Endothelial cell of coronary artery (primary cell): ENCODE results near the gene FPR3. TPM values are rescaled to one million over a fixed set of nuclear protein-coding genes. Genes with fewer than 3 reads are reported as not detected.

Experiments
- total RNA-seq: library from RNA; depleted of rRNA; stranded (reverse); fragments of >200 nt; gene quantifications from 2 replicates; pipeline ENCODE4 v1.2.3, GENCODE V29; 2014

The FPR3 gene
- under 0.01 and 2.4 TPM in 2 replicates for total RNA-seq

DNA sequence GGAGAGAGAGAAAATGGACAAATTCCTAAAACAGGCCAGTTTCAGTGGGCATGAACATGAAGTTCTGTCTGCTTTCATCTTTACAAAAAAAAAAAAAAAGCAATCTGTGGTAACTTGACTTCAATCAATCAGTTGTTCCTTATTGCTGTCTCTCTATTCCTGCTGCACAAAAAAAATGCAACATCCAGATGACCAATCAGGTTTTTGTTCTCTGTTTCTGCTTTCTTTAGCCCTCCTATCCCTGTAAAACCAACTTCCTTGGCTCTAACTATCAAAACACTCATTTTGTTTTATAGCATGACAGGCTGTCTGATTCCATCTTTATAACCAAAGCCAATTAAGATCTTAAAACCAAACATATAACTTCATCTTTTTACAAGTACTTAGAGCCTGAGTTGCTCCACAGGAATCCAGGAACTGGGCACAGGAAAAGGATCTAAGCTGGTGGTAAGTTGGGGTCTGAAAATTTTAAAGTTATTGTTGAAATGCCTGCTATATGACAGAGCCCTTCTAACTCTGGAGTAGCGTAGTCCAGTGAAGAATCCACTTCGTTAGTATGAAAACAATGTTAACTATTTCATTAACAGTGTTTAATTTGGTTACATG is at the start of gene FPR3:
TSS of gene FPR3 (plus strand) at position 273 of the 606 bp plus-strand sequence. CDS start 28,592 bp downstream, outside the sequence.

GRCh38 chr19:51751655-51752054 is 43.3 kb upstream of the FPR3 start, which contains the start of gene FPR1:
FPR1 (minus strand) TSS chr19:51751878; CDS start chr19:51746994, 4,884 bp downstream.

DNA sequence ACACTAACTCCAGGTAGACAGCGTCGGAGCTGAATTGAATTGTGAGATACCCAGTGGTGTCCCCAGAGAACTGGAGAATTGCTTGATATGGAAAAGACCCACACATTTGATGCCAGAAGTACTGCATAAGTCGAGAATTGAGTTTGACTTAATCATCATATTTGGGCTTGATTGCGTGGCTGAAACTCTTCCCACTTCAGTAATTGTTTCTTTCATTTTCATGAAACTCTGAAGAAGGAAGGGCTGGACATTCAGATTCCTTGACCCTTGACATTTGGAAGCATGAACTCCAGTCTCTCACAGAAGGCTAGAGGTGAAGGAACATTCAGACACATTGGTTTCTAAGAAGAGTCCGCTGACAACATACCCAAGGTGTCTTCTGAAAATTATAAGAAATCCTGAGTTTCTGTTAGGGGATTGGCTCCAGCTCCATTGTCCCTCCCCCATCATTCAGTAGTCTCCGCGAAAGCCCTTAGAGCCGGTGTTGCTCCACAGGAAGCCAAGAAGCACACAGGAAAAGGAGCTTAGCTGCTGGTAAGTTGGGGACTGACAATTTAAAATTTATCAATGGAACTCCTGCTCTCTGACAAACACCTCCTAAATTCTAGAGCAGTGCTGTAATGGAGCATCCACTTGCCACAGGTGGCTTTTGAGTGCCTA is 34.1 kb upstream of the FPR3 start, which contains the start of gene FPR2:
TSS of gene FPR2 (plus strand) at position 484 of the 660 bp plus-strand sequence. CDS start 7,479 bp downstream, outside the sequence.

Other genes starting within 250 kb of the FPR3 start
- 4.2 and 8.6 TPM in 2 replicates for gene ZNF175, start 223.9 kb upstream of the FPR3 start, total RNA-seq
- gene SIGLEC5, start 164.8 kb upstream of the FPR3 start, total RNA-seq = not detected in 2 replicates
- gene SIGLEC14, start 148.3 kb upstream of the FPR3 start, total RNA-seq = under 0.01 TPM in 1 of 2 replicates, not detected in the other
- gene SPACA6, start 101.8 kb upstream of the FPR3 start, total RNA-seq = 4.0 and 11.6 TPM in 2 replicates
- 5.1 TPM in 1 of 2 replicates, not detected in the other for gene HAS1, start 71.2 kb upstream of the FPR3 start, total RNA-seq
- not detected in 2 replicates for gene FPR1, start 43.3 kb upstream of the FPR3 start, total RNA-seq
- gene FPR2, start 34.0 kb upstream of the FPR3 start, total RNA-seq = not detected in 2 replicates
- 2.7 and 6.6 TPM in 2 replicates for gene ZNF577, start 92.8 kb downstream of the FPR3 start, total RNA-seq
- gene ZNF649, start 109.9 kb downstream of the FPR3 start, total RNA-seq = 7.6 and 9.6 TPM in 2 replicates
- gene ZNF613, start 132.3 kb downstream of the FPR3 start, total RNA-seq = 6.6 and 7.9 TPM in 2 replicates
- gene ZNF350, start 191.7 kb downstream of the FPR3 start, total RNA-seq = 8.0 and 10.3 TPM in 2 replicates
- gene ZNF615, start 213.1 kb downstream of the FPR3 start, total RNA-seq = 6.0 and 9.5 TPM in 2 replicates
- gene ZNF614, start 233.2 kb downstream of the FPR3 start, total RNA-seq = 8.3 and 9.4 TPM in 2 replicates